Skeletal muscle cell (primary cell): ENCODE measurements around the gene FADS6.

Experiments used
- DNase-seq: peaks from one replicate; pipeline ENCODE4 v3.0.0-alpha.2; 2010; ENCODE audit warnings: low read depth
- H3K4me3 ChIP-seq: 2 replicates; pipeline ENCODE4 v1.5.1; 2011; ENCODE audit warnings: low read depth, mild to moderate bottlenecking, control low read depth, low read length, moderate library complexity

FADS6 gene

GRCh38 chr17:74859459-74860228 is 33.8 kb downstream of the FADS6 start, which contains the start of gene GRIN2C:
GRIN2C (minus strand) TSS chr17:74859885; CDS start chr17:74855092, 4,793 bp downstream.
- no peak for DNase-seq
- no peak within 1 kb of the TSS for H3K4me3 ChIP-seq

GRCh38 chr17:74858672-74859458 is 34.6 kb downstream of the FADS6 start:
- no peak overlapping the region for H3K4me3 ChIP-seq
- no peak for DNase-seq

GRCh38 chr17:74857191-74857590 is 36.2 kb downstream of the FADS6 start:
- H3K4me3 ChIP-seq: no peak overlapping the region
- no peak for DNase-seq

- no peak overlapping the region for H3K4me3 ChIP-seq
- no peak for DNase-seq
Observed at GRCh38 chr17:74856112-74856511, 37.3 kb downstream of the FADS6 start.

GRCh38 chr17:74855323-74855722 is 38.1 kb downstream of the FADS6 start:
- no peak for DNase-seq
- H3K4me3 ChIP-seq: no peak overlapping the region

- no peak overlapping the region for H3K4me3 ChIP-seq
- no peak for DNase-seq
Observed at GRCh38 chr17:74854792-74855191, 38.6 kb downstream of the FADS6 start.

- DNase-seq: no peak
- H3K4me3 ChIP-seq: no peak overlapping the region
Observed at GRCh38 chr17:74853669-74854068, 39.8 kb downstream of the FADS6 start.

GRCh38 chr17:74853048-74853397 is 40.4 kb downstream of the FADS6 start:
- DNase-seq: no peak
- no peak overlapping the region for H3K4me3 ChIP-seq

- peak overlapping the region; percentile 7 for H3K4me3 ChIP-seq
- no peak for DNase-seq
Observed at GRCh38 chr17:74852237-74853047, 41.0 kb downstream of the FADS6 start.

GRCh38 chr17:74851612-74852236 is 41.7 kb downstream of the FADS6 start:
- H3K4me3 ChIP-seq: no peak overlapping the region
- DNase-seq: no peak

- no peak overlapping the region for H3K4me3 ChIP-seq
- no peak for DNase-seq
Observed at GRCh38 chr17:74850914-74851313, 42.5 kb downstream of the FADS6 start.

GRCh38 chr17:74850310-74850709 is 43.1 kb downstream of the FADS6 start:
- H3K4me3 ChIP-seq: no peak overlapping the region

GRCh38 chr17:74848656-74849399 is 44.6 kb downstream of the FADS6 start:
- no peak for DNase-seq
- H3K4me3 ChIP-seq: no peak overlapping the region

More at GRCh38 chr17:74850310-74850709, 43.1 kb downstream of the FADS6 start:
- DNase-seq: no peak

GRCh38 chr17:74846621-74847020 is 46.8 kb downstream of the FADS6 start:
- DNase-seq: no peak

GRCh38 chr17:74843352-74843627 is 50.1 kb downstream of the FADS6 start:
- no peak for DNase-seq
- no peak overlapping the region for H3K4me3 ChIP-seq

More at GRCh38 chr17:74846621-74847020, 46.8 kb downstream of the FADS6 start:
- no peak overlapping the region for H3K4me3 ChIP-seq

- peak overlapping the region; percentile 37 for H3K4me3 ChIP-seq
- DNase-seq: peak; percentile 13
Observed at GRCh38 chr17:74842599-74843351, 50.7 kb downstream of the FADS6 start.

- no peak overlapping the region for H3K4me3 ChIP-seq
- no peak for DNase-seq
Observed at GRCh38 chr17:74842146-74842598, 51.3 kb downstream of the FADS6 start.

GRCh38 chr17:74840989-74841666 is 52.3 kb downstream of the FADS6 start:
- DNase-seq: no peak
- no peak overlapping the region for H3K4me3 ChIP-seq
